Osteoblast (primary cell): ENCODE measurements around the gene GABPB1. TPM values are rescaled to one million over a fixed set of nuclear protein-coding genes. Genes with fewer than 3 reads are reported as not detected.

ENCODE experiments used
- DNase-seq: peaks from one replicate; pipeline ENCODE4 v3.0.0; 2011; ENCODE audit warnings: low spot score, mixed read lengths; ENCODE audit not compliant: insufficient read length; ENCODE audit errors: missing footprints
- H2AFZ ChIP-seq: 2 replicates; pipeline ENCODE4 v1.6.0; 2011; ENCODE audit warnings: mild to moderate bottlenecking, low read length
- H3K27ac ChIP-seq: 2 replicates; pipeline ENCODE4 v1.5.1; 2011; ENCODE audit warnings: mild to moderate bottlenecking, low read depth, low read length, moderate library complexity
- H3K27me3 ChIP-seq: 2 replicates; pipeline ENCODE4 v1.6.0; 2012; ENCODE audit warnings: mild to moderate bottlenecking, control low read depth, inconsistent platforms, low read length, moderate library complexity; ENCODE audit not compliant: insufficient read depth
- H3K36me3 ChIP-seq: 2 replicates; pipeline ENCODE4 v1.5.1; 2011; ENCODE audit warnings: mild to moderate bottlenecking, low read length, control low read depth, moderate library complexity; ENCODE audit not compliant: insufficient read depth
- H3K4me1 ChIP-seq: 2 replicates; pipeline ENCODE4 v1.5.1; 2011; ENCODE audit warnings: mild to moderate bottlenecking, low read length, control low read depth, moderate library complexity; ENCODE audit not compliant: insufficient read depth
- H3K4me2 ChIP-seq: 2 replicates; pipeline ENCODE4 v1.6.0; 2011; ENCODE audit warnings: mild to moderate bottlenecking, low read length; ENCODE audit not compliant: insufficient read depth
- H3K4me3 ChIP-seq: fragments of 200-600 bp; sonication (generic); 3 replicates; pipeline ENCODE4 v1.5.1; 2012; ENCODE audit warnings: mild to moderate bottlenecking, low read length, inconsistent platforms; ENCODE audit not compliant: insufficient read depth
- H3K79me2 ChIP-seq: 2 replicates; pipeline ENCODE4 v1.6.0; 2012; ENCODE audit warnings: mild to moderate bottlenecking, low read length, control low read depth, inconsistent platforms; ENCODE audit not compliant: insufficient read depth
- H3K9me3 ChIP-seq: 2 replicates; pipeline ENCODE4 v1.5.1; 2011; ENCODE audit warnings: low read depth, low read length, control low read depth
- H4K20me1 ChIP-seq: 2 replicates; pipeline ENCODE4 v1.6.0; 2012; ENCODE audit warnings: mild to moderate bottlenecking, low read length, control low read depth; ENCODE audit not compliant: insufficient read depth
- CTCF ChIP-seq: IDR thresholded peaks from 2 replicates; pipeline ENCODE4 v1.5.1; 2011; ENCODE audit warnings: mild to moderate bottlenecking, low read depth, low read length, moderate library complexity; ENCODE audit errors: extremely low read depth
- total RNA-seq: library from RNA; depleted of rRNA; stranded (reverse); fragments of >200 nt; gene quantifications from 2 replicates; pipeline ENCODE4 v1.2.3, GENCODE V29; 2012

Gene GABPB1
- total RNA-seq, 1 donor: 44.9 TPM

- peaks cover 30% of the 10 kb centered on the region for H3K36me3 ChIP-seq
- H3K4me3 ChIP-seq: no peak overlapping the region
- TF ChIP-seq CTCF: no peak
- no peaks in the 10 kb centered on the region for H3K4me1 ChIP-seq
- H4K20me1 ChIP-seq: no peaks in the 10 kb centered on the region
- H3K9me3 ChIP-seq: no peaks in the 10 kb centered on the region
- H2AFZ ChIP-seq: no peak overlapping the region
- H3K79me2 ChIP-seq: no peaks in the 10 kb centered on the region
- no peaks in the 10 kb centered on the region for H3K27me3 ChIP-seq
- DNase-seq: no peak
- no peak overlapping the region for H3K27ac ChIP-seq
- no peak overlapping the region for H3K4me2 ChIP-seq
Observed at GRCh38 chr15:50302581-50302980, 52.4 kb downstream of the GABPB1 start.

- TF ChIP-seq CTCF: no peak
- no peaks in the 10 kb centered on the region for H4K20me1 ChIP-seq
- no peak overlapping the region for H3K4me3 ChIP-seq
- H3K4me2 ChIP-seq: no peak overlapping the region
- no peaks in the 10 kb centered on the region for H3K79me2 ChIP-seq
- H3K27ac ChIP-seq: no peak overlapping the region
- no peaks in the 10 kb centered on the region for H3K4me1 ChIP-seq
- no peak overlapping the region for H2AFZ ChIP-seq
- no peaks in the 10 kb centered on the region for H3K9me3 ChIP-seq
- DNase-seq: peak; percentile 56
- no peaks in the 10 kb centered on the region for H3K27me3 ChIP-seq
- H3K36me3 ChIP-seq: peaks cover 30% of the 10 kb centered on the region
Observed at GRCh38 chr15:50298340-50298739, 56.7 kb downstream of the GABPB1 start.

- DNase-seq: no peak
- Histone ChIP-seq H2AFZ (no peak overlapping the region), H3K79me2 (no peaks in the 10 kb centered on the region), H3K9me3 (no peaks in the 10 kb centered on the region), H3K4me2 (no peak overlapping the region), H4K20me1 (no peaks in the 10 kb centered on the region), H3K36me3 (peaks cover 19% of the 10 kb centered on the region), H3K4me3 (no peak overlapping the region), H3K4me1 (no peaks in the 10 kb centered on the region), H3K27me3 (no peaks in the 10 kb centered on the region), H3K27ac (no peak overlapping the region)
- TF ChIP-seq CTCF: no peak
Observed at GRCh38 chr15:50295966-50296365, 59.0 kb downstream of the GABPB1 start.

DNA sequence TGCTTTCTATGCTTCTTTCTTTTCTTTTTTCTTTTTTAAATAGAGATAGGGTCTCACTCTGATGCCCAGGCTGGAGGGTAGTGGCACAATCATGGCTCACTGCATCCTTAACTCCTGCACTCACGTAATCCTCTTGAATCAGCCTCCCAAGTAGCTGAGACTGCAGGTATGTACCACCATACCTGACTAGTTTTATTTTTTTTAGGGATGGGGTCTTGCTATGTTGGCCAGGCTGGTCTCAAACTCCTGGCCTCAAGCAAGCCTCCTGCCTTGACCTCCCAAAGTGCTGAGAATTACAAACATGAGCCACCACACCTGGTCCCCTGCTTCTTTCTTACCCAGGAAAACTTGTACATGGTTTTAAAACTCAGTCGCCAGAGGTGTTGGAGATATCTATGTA is 65.2 kb downstream of the GABPB1 start:
- no peak overlapping the region for H3K27ac ChIP-seq
- TF ChIP-seq CTCF: no peak
- no peak for DNase-seq

More for the DNA sequence above, 65.2 kb downstream of the GABPB1 start:
- H3K27me3 ChIP-seq: no peaks in the 10 kb centered on the region
- H3K36me3 ChIP-seq: peaks cover 15% of the 10 kb centered on the region
- H3K4me1 ChIP-seq: no peaks in the 10 kb centered on the region
- H3K79me2 ChIP-seq: no peaks in the 10 kb centered on the region
- H3K4me2 ChIP-seq: no peak overlapping the region
- no peak overlapping the region for H2AFZ ChIP-seq
- H4K20me1 ChIP-seq: no peaks in the 10 kb centered on the region
- no peak overlapping the region for H3K4me3 ChIP-seq
- no peaks in the 10 kb centered on the region for H3K9me3 ChIP-seq
